Transverse colon (tissue), 4 donors: Measurements from ENCODE around the gene BCL2L1. TPM values are rescaled to one million over a fixed set of nuclear protein-coding genes. Genes with fewer than 3 reads are reported as not detected.

Source experiments
- DNase-seq: peaks from one replicate; pipeline ENCODE4 v3.0.0-alpha.2; 2019
- H3K27ac ChIP-seq, 4 donors: fragments of 200-600 bp; sonication (generic); 2 replicates each; pipeline ENCODE4 v1.5.1; 2016 to 2018; ENCODE audit warnings: inconsistent platforms in 4 of 4
- H3K27me3 ChIP-seq: fragments of 200-600 bp; sonication (generic); 2 replicates; pipeline ENCODE4 v1.5.1; 2017; ENCODE audit warnings: inconsistent platforms
- H3K36me3 ChIP-seq, 4 donors: fragments of 200-600 bp; sonication (generic); 2 replicates each; pipeline ENCODE4 v1.5.1; 2017 to 2019; ENCODE audit warnings: inconsistent platforms in 4 of 4
- H3K4me1 ChIP-seq, 4 donors: fragments of 200-600 bp; sonication (generic); 2 replicates each; pipeline ENCODE4 v1.5.1; 2017 to 2020; ENCODE audit warnings: inconsistent platforms in 4 of 4
- H3K4me3 ChIP-seq, 4 donors: fragments of 200-600 bp; sonication (generic); 1 replicate in 1 of 4; 2 replicates in 3 of 4; pipeline versions ENCODE4 v1.5.1 to v1.6.1; 2017 to 2019; ENCODE audit warnings: inconsistent platforms in 4 of 4
- H3K9me3 ChIP-seq, 2 donors: fragments of 200-600 bp; sonication (generic); 2 replicates each; pipeline ENCODE4 v1.5.1; 2017 to 2019; ENCODE audit warnings: inconsistent platforms in 2 of 2
- EP300 ChIP-seq: sonication (generic); formaldehyde crosslinking; IDR thresholded peaks from one replicate; pipeline ENCODE4 v1.6.1; 2017; ENCODE audit warnings: antibody characterized with exemption, low read depth
- POLR2A ChIP-seq: fragments of 450-650 bp; IDR thresholded peaks from one replicate; pipeline ENCODE4 v1.6.1; 2016; ENCODE audit warnings: antibody characterized with exemption, mild to moderate bottlenecking, moderate library complexity
- POLR2AphosphoS5 ChIP-seq, 3 donors: sonication (generic); formaldehyde crosslinking; IDR thresholded peaks; one replicate each; pipeline ENCODE4 v1.6.1; 2016; ENCODE audit warnings: antibody characterized with exemption in 3 of 3
- WGBS, 2 donors: methylation state at CpG; one replicate each; pipeline ENCODE4 v1.1.5; 2018; ENCODE audit warnings: low coverage in 1 of 2; 5-methylcytosine and 5-hydroxymethylcytosine counted together
- in situ Hi-C, 4 donors: fragments of 200-750 bp; cut with MboI; loops; one replicate each; pipeline versions ENCODE4 v1.15.0 to v1.15.1; 2017; ENCODE audit warnings: low sequenced_read_pairs in 3 of 4, low pct_ligation_motif_present in 1 of 4, low pct_unique_long_range_greater_than_20kb in 1 of 4
- intact Hi-C: fragments of 100-400 bp; cut with DNase I; formaldehyde crosslinking; loops from one replicate; pipeline ENCODE4 v1.15.1; 2023; ENCODE audit warnings: low total_unique reads
- total RNA-seq, 4 donors: library from RNA; depleted of rRNA; stranded (reverse); fragments of >200 nt; gene quantifications; one replicate each; pipeline ENCODE4 v1.1.0, GENCODE V29; 2016
- TF ChIP-seq, protein P1 (sequence below), 5 experiments: fragments of 200-600 bp in 3 of 5; fragments of 450-650 bp in 2 of 5; sonication (generic) in 3 of 5; IDR thresholded peaks; 1 replicate in 2 of 5; 2 replicates in 3 of 5; pipeline ENCODE4 v1.5.1; 2016 to 2017; ENCODE audit warnings: antibody characterized with exemption in 5 of 5, inconsistent platforms in 3 of 5, mild to moderate bottlenecking in 2 of 5, moderate library complexity in 1 of 5

Gene BCL2L1
- total RNA-seq: 100 to 1,000 TPM in 3 of 4 donors, 10 to 100 TPM in 1; 98.6 to 151 (median 107) TPM

DNA sequence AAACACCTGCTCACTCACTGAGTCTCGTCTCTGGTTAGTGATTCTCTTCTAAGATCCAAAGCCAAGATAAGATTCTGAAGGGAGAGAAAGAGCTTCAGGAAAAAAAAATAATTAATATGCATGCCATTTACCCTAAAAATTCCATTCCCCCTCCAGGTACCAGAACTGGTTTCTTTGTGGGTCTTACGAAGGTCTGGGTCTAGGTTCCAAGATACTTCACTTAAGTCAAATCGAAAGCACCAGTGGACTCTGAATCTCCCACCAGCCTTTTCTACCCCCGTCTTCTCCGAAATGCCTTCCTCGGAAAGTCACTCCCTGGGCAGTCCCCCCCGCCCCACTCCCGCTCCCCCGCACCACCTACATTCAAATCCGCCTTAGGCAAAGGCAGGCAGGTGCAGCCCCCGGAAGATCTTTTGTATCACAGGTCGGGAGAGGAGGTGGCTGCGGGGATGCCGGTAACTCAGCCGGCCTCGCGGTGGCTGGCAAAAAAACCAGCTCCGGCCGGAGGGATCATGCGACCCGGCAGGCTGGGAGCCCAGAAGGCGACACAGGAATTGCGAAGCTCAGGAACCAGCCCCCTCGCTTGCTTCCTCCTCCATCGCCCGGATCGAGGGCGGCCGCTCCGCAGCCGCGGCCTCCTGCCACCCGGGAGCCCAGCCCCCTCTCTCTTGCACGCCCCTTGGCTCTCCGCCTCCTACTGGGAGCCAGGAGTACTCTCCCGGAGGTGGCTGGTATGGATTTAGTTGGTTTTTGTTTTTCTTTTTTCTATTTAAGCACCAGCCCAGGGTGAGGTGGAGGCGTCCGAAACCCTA is at the start of gene BCL2L1:
TSS of gene BCL2L1 (minus strand) at position 612 of the 812 bp plus-strand sequence. CDS start 650 bp downstream, outside the sequence.
- Histone ChIP-seq H3K36me3 (no peaks in the 10 kb centered on the region), H3K4me1 (peaks cover 22 to 52% (median 41%) of the 10 kb centered on the region in 4 donors), H3K4me3 (peak within 1 kb of the TSS; percentile 73 to 82 (median 77)), H3K27ac (peak within 1 kb of the TSS; percentile 98 to 99 (median 98)), H3K9me3 (no peaks in the 10 kb centered on the region), H3K27me3 (no peaks in the 10 kb centered on the region)
- peak; percentile 85 for DNase-seq
- TF ChIP-seq POLR2A (peak; percentile 74), POLR2AphosphoS5 (IDR thresholded peaks at IDR 0.05) (peak; percentile 75 to 87 (median 76)), EP300 (no peak)
- TF ChIP-seq, protein P1, sequence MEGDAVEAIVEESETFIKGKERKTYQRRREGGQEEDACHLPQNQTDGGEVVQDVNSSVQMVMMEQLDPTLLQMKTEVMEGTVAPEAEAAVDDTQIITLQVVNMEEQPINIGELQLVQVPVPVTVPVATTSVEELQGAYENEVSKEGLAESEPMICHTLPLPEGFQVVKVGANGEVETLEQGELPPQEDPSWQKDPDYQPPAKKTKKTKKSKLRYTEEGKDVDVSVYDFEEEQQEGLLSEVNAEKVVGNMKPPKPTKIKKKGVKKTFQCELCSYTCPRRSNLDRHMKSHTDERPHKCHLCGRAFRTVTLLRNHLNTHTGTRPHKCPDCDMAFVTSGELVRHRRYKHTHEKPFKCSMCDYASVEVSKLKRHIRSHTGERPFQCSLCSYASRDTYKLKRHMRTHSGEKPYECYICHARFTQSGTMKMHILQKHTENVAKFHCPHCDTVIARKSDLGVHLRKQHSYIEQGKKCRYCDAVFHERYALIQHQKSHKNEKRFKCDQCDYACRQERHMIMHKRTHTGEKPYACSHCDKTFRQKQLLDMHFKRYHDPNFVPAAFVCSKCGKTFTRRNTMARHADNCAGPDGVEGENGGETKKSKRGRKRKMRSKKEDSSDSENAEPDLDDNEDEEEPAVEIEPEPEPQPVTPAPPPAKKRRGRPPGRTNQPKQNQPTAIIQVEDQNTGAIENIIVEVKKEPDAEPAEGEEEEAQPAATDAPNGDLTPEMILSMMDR (IDR thresholded peaks at IDR 0.05): peak; percentile 67 to 99 (median 79)
- intact Hi-C loops (no loop called here), in situ Hi-C loops (loop anchor here in 1 of 4 donors (10.0 kb wide), 1 partner anchor 68 kb away; no protein-coding TSS in a partner anchor)
- 1% methylated on average over 12 to 37 of the region's 38 CpGs for WGBS, 2 donors

DNA sequence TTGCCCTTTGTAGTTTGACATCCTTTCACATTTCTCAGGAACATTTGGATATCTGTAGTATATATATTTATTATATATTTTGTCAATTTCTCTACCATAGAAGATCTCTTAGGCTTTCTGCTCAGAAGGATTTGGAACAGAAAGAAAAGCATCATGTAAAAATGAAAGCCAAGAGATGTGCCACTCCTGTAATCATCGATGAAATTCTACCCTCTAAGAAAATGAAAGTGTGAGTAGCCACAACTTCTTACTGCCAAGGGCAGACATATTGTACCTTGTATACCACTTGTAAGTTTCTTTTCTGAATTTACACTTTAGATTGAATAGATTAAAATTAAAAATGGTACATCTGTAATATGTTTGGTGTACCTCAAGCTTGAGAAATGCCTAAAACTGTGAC is 47.6 kb upstream of the BCL2L1 start:
- no peak for TF ChIP-seq POLR2A
- TF ChIP-seq, protein P1 (IDR thresholded peaks at IDR 0.05): no peak
- no peak for TF ChIP-seq POLR2AphosphoS5 (IDR thresholded peaks at IDR 0.05)
- no peak for TF ChIP-seq EP300
- Histone ChIP-seq H3K4me1 (no peaks in the 10 kb centered on the region), H3K27me3 (no peaks in the 10 kb centered on the region), H3K9me3 (no peaks in the 10 kb centered on the region), H3K4me3 (no peak overlapping the region), H3K36me3 (no peaks in the 10 kb centered on the region), H3K27ac (no peak overlapping the region)
- intact Hi-C loops (no loop called here), in situ Hi-C loops (no loop called here)
- no peak for DNase-seq
- WGBS, 2 donors: 58 to 83% methylated on average over 1 of the region's 1 CpG

DNA sequence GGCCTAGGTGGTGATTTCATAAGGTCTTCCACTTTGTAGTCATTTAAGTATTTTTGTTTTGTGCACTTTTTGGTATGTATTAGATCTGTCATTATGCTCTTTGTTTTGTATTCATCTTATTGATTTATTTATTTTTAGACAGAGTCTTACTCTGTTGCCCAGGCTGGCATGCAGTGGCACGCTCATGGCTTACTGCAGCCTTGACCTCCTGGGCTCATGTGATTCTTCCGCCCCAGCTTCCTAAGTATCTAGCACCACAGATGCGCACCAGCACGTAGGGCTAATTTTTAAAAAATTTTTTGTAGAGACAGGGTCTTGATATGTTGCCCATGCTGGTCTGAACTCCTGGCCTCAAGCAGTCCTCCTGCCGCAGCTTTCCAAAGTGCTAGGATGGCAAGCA is 47.0 kb upstream of the BCL2L1 start:
- intact Hi-C loops (no loop called here), in situ Hi-C loops (no loop called here)
- no peak for TF ChIP-seq EP300
- Histone ChIP-seq H3K27me3 (no peaks in the 10 kb centered on the region), H3K4me3 (no peak overlapping the region), H3K27ac (no peak overlapping the region), H3K36me3 (no peaks in the 10 kb centered on the region), H3K4me1 (no peaks in the 10 kb centered on the region), H3K9me3 (no peaks in the 10 kb centered on the region)
- DNase-seq: no peak
- 89 to 92% methylated on average over 4 to 5 of the region's 5 CpGs for WGBS, 2 donors

DNA sequence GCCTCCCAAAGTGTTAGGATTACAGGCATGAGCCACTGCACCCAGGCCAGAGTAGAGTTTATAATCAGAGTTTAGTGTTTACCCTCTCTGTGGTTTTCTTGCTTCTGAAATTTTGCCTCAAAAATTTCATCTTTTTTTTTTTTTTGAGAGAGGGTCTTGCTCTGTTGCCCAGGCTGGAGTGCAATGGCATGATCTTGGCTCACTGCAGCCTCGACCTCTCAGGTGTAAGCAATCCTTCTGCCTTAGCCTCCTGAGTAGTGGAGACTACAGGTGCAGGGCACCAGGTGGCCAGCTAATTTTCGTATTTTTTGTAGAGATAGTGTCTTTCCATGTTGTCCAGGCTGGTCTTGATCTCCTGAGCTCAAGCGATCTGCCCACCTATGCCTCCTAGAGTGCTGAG is 45.1 kb upstream of the BCL2L1 start:
- Histone ChIP-seq H3K4me3 (no peak overlapping the region), H3K27ac (no peak overlapping the region), H3K9me3 (no peaks in the 10 kb centered on the region), H3K27me3 (no peaks in the 10 kb centered on the region), H3K36me3 (no peaks in the 10 kb centered on the region), H3K4me1 (no peaks in the 10 kb centered on the region)
- 85 to 95% methylated on average over 2 to 3 of the region's 3 CpGs for WGBS, 2 donors
- DNase-seq: no peak
- intact Hi-C loops (no loop called here), in situ Hi-C loops (no loop called here)
- TF ChIP-seq POLR2AphosphoS5 (IDR thresholded peaks at IDR 0.05): no peak
- TF ChIP-seq EP300: no peak
- TF ChIP-seq, protein P1 (IDR thresholded peaks at IDR 0.05): no peak
- no peak for TF ChIP-seq POLR2A
